Gastrocnemius medialis (tissue), 4 donors: ENCODE measurements around the gene FNBP1L.

ENCODE experiments used
- POLR2A ChIP-seq, 2 donors: fragments of 450-650 bp; IDR thresholded peaks; one replicate each; pipeline ENCODE4 v1.6.1; 2017; ENCODE audit warnings: antibody characterized with exemption in 2 of 2, mild to moderate bottlenecking in 2 of 2, moderate library complexity in 2 of 2
- TF ChIP-seq, protein P1 (sequence below), 5 experiments: fragments of 450-650 bp in 3 of 5; fragments of 200-600 bp in 2 of 5; sonication (generic) in 2 of 5; IDR thresholded peaks in 4 of 5; conservative IDR thresholded peaks in 1 of 5; 1 replicate in 4 of 5; 2 replicates in 1 of 5; pipeline ENCODE4 v1.5.1; 2016 to 2019; ENCODE audit warnings: antibody characterized with exemption in 5 of 5, mild to moderate bottlenecking in 3 of 5, moderate library complexity in 3 of 5

DNA sequence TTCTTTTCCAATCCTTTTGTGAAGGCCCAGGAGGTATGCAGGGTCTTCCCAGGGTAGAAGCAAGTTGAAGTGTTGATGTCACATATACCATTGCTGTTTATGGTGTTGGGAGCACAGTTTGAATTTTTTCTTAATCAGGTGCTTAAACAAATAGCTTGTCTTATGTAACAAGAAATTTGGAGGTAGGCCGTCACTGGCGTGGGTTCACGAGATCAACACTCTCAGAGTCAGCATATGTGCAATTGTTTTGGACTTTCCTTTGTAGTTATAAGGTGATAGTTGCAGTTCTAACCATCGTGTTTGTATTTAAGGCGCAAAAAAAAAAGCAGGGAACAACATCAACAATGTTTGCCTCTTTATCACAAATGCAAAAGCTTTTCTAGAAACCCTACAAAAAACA, 13.3 kb downstream of the FNBP1L start:
- TF ChIP-seq, protein P1, sequence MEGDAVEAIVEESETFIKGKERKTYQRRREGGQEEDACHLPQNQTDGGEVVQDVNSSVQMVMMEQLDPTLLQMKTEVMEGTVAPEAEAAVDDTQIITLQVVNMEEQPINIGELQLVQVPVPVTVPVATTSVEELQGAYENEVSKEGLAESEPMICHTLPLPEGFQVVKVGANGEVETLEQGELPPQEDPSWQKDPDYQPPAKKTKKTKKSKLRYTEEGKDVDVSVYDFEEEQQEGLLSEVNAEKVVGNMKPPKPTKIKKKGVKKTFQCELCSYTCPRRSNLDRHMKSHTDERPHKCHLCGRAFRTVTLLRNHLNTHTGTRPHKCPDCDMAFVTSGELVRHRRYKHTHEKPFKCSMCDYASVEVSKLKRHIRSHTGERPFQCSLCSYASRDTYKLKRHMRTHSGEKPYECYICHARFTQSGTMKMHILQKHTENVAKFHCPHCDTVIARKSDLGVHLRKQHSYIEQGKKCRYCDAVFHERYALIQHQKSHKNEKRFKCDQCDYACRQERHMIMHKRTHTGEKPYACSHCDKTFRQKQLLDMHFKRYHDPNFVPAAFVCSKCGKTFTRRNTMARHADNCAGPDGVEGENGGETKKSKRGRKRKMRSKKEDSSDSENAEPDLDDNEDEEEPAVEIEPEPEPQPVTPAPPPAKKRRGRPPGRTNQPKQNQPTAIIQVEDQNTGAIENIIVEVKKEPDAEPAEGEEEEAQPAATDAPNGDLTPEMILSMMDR (IDR thresholded peaks at IDR 0.05 in 4 of 5, conservative IDR thresholded peaks at IDR 0.05 in 1 of 5), result no peak
- no peak for TF ChIP-seq POLR2A (IDR thresholded peaks at IDR 0.05)
